ENCODE data around the gene ETF1.

DNA sequence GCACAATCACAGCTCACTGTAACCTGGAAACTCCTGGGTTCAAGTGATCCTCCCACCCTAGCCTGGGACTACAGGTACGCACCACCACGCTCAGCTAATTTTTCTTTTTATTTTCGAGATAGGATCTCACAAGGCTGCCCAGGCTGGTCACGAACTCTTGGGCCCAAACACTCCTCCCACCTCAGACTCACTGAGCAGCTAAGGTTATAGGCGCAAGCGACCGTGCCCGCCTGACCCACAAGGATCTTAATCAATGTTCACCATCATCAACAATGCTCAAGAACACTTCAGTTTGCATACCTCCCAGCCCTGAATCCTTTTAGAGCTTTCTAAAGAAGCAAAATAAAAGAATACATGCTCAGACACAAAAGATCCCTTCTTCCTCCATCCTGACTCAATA, 13.2 kb downstream of the ETF1 start:
- no peak for TF ChIP-seq EZH2 (IDR thresholded peaks at IDR 0.05; ENCODE audit: borderline replicate concordance, insufficient read depth, low read depth, low read length, poor library complexity, severe bottlenecking)
- TF ChIP-seq CTCF (IDR thresholded peaks at IDR 0.05): no peak

Measured in B cell (primary cell).